GM13976 (cell line): ENCODE results near the gene WASF3.

Source experiments
- DNase-seq: peaks from one replicate; pipeline ENCODE4 v3.0.0; 2012; ENCODE audit warnings: low spot score
- CTCF ChIP-seq: IDR thresholded peaks from 2 replicates; pipeline ENCODE4 v1.5.1; 2012; ENCODE audit warnings: borderline replicate concordance, mild to moderate bottlenecking; ENCODE audit not compliant: insufficient read depth; ENCODE audit errors: extremely low read depth, missing control alignments, control extremely low read depth
- in situ Hi-C: fragments of 300-500 bp; cut with MboI; formaldehyde crosslinking; loops from one replicate; pipeline ENCODE4 v1.12.0; 2022; ENCODE audit warnings: low sequenced_read_pairs, mixed read lengths, inconsistent platforms; ENCODE audit not compliant: unreplicated experiment

The WASF3 gene

GRCh38 chr13:26706381-26706780, 148.9 kb downstream of the WASF3 start:
- TF ChIP-seq CTCF, result no peak
- in situ Hi-C loops, result no loop called here
- DNase-seq, result no peak

- in situ Hi-C loops, result no loop called here
- TF ChIP-seq CTCF, result peak; percentile 24
- peak; percentile 62 for DNase-seq
These were observed 149.9 kb downstream of the WASF3 start for GRCh38 chr13:26707122-26708006.

- in situ Hi-C loops, result no loop called here
- TF ChIP-seq CTCF, result no peak
- DNase-seq, result no peak
These were observed 150.5 kb downstream of the WASF3 start for GRCh38 chr13:26708007-26708297.

GRCh38 chr13:26709461-26709860, 152.0 kb downstream of the WASF3 start:
- no peak for TF ChIP-seq CTCF
- in situ Hi-C loops, result no loop called here

GRCh38 chr13:26710166-26710565, 152.7 kb downstream of the WASF3 start:
- TF ChIP-seq CTCF, result no peak
- in situ Hi-C loops, result no loop called here

More at GRCh38 chr13:26709461-26709860, 152.0 kb downstream of the WASF3 start:
- no peak for DNase-seq

GRCh38 chr13:26711211-26711610, 153.7 kb downstream of the WASF3 start:
- TF ChIP-seq CTCF, result no peak

More at GRCh38 chr13:26710166-26710565, 152.7 kb downstream of the WASF3 start:
- no peak for DNase-seq

More at GRCh38 chr13:26711211-26711610, 153.7 kb downstream of the WASF3 start:
- DNase-seq, result no peak
- in situ Hi-C loops, result no loop called here
